Activated CD4-positive, alpha-beta T cell treated with anti-CD3 and anti-CD28 coated beads, Interleukin-2, amount 50 U/mL, for 16 hours (primary cell): ENCODE measurements around the gene YTHDC2.
"Not testable (repeated sequence)": the region's sequence is repeated elsewhere in the genome, so short reads cannot be mapped to it uniquely, and the experiment has no call there.

Experiments used
- DNase-seq: peaks from one replicate; pipeline ENCODE4 v3.0.0-alpha.2; 2020

YTHDC2 gene

DNA sequence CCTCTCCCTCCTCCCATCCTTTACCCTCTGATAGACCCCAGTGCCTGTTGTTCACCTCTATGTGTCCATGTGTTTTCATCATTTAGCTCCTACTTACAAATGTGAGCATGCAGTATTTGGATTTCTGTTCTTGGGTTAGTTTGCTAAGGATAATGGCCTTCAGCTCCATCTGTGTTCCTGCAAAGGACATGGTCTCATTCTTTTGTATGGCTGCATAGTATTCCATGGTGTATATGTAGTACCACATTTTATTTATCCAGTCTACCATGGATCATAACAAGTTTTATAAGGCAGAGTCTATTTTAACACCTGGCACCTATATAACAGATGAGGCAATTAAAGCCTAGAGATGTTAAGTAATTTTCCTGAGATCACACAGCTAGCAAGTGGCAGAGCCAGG is 7.4 kb downstream of the YTHDC2 start:
- DNase-seq: no peak

GRCh38 chr5:113523168-113523567 is 9.7 kb downstream of the YTHDC2 start:
- DNase-seq: no peak

DNA sequence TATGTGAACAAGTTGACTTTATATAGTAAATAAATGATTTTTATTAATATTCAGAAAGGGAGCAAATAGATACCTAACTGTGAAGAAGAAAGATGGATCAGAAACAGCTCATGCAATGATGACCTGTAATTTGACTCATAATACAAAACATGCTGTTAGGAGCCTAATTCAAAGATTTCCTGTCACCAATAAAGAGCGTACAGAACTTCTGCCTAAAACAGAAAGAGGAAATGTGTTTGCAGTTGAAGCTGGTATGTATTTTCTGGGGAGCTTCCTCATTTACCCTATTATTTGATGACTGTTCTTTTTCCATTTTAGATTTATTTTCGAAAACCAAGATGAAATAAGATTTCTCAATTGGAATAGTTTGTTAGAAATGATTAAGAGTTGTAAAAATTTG is 11.4 kb downstream of the YTHDC2 start:
- DNase-seq: peak; percentile 45

DNA sequence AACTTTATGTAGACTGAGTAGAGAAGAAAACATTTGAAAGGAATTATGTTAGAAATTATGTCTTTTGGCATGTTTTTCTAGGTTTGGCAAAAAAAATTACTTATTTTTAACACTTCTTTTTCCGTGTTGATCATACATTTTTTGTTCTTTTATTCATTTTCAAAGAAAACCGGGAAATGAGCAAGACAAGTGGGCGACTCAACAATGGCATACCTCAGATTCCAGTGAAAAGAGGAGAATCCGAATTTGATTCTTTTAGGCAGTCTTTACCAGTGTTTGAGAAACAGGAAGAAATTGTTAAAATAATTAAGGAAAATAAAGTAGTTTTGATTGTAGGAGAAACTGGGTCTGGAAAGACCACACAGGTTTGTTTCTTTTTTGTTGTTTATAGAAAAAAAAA is 12.9 kb downstream of the YTHDC2 start:
- DNase-seq: no peak

DNA sequence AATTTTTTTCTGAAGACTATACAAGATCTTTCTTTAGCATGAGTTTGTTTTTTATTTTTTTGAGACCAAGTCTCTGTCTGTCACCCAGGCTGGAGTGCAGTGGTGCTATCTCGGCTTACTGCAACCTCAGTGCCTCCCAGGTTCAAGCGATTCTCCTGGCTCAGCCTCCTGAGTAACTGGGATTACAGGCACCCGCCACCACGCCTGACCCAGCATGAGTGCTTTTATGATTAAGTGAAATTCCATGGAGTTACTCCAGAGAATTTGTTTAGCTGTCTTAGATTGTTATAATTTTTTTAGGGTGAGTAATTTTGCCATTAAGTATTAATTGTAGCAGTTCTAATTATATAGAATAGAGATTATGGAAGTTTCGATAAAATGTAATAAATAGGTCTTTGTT is 14.3 kb downstream of the YTHDC2 start:
- no peak for DNase-seq

DNA sequence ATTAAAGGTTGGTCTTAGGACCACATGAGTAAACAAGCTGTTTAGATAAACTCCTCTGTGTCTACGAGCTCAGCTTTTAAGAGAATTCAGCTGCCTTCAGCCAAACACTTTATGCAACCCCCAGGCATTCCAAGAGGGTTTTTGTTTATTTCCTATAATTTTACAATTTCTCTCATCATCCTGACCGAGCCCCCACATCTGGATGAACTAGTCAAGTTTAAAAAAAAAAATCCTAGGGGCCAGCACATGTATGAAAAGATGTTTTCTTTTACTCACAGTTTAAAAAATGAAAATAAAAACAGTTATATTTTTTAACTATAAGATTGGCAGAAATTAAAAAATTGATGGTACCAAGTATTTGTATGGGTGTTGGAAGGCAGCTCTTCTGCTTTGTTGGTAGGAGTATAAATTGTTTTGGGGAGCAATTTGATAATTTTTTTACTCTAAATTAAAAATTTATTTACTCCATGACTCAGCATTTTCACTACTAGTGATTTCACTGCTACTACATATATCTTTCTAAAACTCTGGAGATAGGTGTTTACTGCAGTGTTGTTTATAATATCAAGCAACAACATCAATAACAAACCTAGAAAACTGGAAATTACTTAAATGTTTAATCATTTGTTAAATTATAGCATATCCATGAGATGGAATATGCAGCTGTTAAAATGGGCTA is 18.1 kb downstream of the YTHDC2 start:
- no peak for DNase-seq

DNA sequence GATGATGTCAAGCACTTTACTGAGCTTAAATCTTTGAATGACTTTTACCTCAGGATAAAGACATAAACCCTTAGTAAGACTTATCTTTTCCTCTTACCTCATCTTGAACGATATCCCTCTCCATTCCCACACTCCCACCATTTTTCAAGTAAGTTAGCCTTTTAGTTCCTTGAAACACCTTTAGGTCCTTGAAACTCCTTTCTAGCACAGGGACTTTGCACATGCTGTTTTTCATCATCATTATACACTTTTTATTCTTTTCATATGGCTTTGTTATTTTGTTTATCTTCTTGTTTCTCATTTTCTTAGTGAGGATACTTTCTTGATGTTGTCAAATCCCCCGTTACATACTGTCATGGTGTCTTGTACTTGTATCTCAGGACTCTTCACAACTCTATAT is 24.8 kb downstream of the YTHDC2 start:
- DNase-seq: no peak

- no peak for DNase-seq
These were observed 33.2 kb downstream of the YTHDC2 start for GRCh38 chr5:113546703-113547183.

GRCh38 chr5:113548396-113548795 is 34.9 kb downstream of the YTHDC2 start:
- DNase-seq: no peak

- DNase-seq: no peak
These were observed 38.6 kb downstream of the YTHDC2 start for GRCh38 chr5:113552137-113552536.

DNA sequence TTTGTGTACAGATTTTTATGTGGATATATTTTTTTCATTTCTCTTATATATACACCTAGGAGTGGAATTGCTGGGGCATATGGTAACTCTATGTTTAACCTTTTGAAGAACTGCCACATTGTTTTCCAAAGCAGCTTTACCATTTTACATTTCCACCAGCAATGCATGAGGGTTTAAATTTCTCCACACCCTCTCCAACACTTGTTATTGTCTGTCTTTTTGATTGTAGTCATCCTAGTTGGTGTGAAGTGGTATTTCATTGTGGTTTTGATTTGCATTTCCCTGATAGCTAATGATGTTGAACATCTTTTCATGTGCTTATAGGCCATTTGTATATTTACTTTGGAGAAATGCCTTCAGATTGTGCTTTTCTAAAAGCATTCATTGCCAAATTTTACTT is 39.1 kb downstream of the YTHDC2 start:
- DNase-seq: no peak

- DNase-seq: no peak
These were observed 49.4 kb downstream of the YTHDC2 start for GRCh38 chr5:113562828-113563400.

DNA sequence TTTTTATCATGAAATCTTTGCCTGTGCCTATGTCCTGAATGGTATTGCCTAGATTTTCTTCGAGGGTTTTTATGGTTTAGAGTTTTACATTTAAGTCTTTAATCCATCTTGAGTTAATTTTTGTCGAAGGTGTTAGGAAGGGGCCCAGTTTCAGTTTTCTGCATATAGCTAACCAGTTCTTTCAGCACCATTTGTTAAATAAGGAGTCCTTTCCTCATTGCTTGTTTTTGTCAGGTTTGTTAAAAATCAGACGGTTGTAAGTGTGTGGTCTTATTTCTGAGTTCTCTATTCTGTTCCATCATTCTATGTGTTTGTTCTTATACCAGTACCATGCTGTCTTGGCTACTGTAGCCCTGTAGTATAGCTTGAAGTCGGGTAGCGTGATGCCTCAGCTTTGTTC is 55.9 kb downstream of the YTHDC2 start:
- no peak for DNase-seq

- no peak for DNase-seq
These were observed 59.2 kb downstream of the YTHDC2 start for GRCh38 chr5:113572716-113573115.

DNA sequence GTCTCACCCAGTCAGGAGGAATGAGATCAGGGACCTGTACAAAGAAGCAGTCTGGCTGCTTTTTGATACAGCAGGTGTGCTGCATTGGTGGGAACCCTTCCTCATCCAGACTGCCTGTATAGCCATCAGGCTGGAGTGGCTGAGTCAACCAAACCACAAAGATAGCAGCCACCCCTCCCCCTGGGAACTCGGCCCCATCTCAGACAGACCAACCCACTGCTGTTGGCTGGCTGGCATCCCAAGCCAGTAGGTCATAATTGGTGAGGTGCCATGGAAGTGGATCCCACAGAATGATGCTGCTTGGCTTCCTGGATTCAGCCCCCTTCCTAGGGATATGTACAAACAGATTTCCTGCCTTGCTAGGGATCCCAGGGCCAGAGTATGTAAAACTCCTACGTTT is 60.9 kb downstream of the YTHDC2 start:
- no peak for DNase-seq

GRCh38 chr5:113575074-113575473 is 61.6 kb downstream of the YTHDC2 start:
- DNase-seq: no peak

- DNase-seq: no peak
These were observed 64.6 kb downstream of the YTHDC2 start for GRCh38 chr5:113578091-113578490.

DNA sequence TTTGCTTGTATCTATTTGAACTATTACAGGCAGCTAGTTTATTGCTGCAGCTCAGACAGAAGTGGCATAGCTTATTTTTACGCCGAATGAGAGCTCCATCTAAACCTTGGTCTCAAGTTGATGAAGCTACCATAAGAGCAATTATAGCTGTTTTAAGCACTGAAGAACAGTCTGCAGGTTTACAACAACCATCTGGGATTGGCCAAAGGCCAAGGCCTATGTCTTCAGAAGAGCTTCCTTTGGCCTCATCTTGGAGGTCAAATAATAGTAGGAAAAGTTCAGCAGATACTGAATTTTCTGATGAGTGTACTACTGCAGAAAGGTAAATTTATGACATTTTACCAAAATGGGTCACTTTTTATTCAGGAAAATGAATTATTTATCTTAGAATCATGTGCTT is 67.9 kb downstream of the YTHDC2 start:
- DNase-seq: no peak

DNA sequence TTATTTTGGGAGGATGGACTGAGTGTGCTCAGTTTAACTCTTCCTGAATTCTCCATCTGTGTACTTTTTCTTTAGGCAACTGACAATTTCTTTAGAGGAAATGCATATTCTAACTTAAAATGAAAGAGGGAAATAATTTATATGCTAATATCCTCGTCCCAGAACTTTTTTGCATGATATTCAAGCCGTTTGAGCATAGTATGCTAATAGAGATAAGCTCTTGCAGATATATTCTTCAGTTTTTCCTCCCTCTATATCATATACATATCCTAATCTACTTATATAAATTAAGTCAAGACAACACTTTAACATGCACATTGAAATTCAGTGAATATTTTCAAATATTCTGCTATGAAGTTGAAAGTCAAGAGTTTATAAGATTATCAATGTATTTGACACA is 84.7 kb downstream of the YTHDC2 start:
- no peak for DNase-seq

DNA sequence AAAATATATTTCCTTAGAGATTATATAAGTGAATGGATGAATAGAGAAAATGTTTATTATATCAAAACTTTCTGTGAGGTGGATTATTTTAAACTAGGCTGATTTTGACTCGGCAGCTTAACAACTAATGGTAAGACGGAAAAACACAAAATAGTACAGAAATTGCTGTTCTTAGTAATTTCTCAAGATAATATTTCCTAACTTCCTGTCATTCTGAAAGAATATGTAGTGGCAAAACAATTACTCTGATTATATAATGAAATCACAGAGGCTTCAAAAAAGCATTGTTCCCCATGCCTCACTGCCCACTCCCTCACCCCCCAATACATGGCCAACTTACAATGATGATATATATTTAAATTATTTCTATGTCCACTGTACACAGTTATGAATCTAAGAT is 85.4 kb downstream of the YTHDC2 start:
- DNase-seq: no peak

DNA sequence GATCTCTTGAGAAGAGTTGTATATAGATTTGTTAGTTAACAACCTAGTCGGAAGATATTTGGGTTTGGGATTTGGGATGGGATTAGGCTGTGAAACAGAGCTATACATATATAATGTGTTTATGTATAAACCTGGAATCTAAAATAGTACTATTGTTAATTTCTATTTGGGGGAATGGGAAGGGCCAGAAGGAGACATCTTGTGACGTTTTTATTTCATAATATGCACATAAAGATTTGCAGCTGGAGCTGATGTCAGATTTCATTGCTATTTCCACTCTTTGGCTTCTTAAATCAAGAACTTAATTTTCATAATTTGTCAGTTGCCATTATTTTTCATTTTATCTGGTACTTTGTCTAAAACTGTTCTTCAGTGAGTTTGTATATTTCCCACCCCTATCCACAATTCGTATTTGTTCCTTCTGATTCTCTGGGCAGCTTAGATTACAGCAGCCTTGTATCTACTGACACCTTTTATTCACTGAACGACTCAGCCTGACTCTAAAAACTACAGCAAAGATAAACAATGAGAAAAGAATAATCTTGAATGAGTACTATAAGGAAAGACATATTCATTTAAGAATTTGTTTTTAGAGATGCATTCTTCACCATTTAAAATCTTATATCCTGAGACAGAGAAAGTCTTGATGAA is 86.9 kb downstream of the YTHDC2 start:
- no peak for DNase-seq

GRCh38 chr5:113601423-113601822 is 87.9 kb downstream of the YTHDC2 start:
- no peak for DNase-seq

GRCh38 chr5:113603246-113603645 is 89.8 kb downstream of the YTHDC2 start:
- DNase-seq: not testable (repeated sequence)
